Amniotic epithelial cell (primary cell): ENCODE data around the gene PTK6.
"Not testable (repeated sequence)": the region's sequence is repeated elsewhere in the genome, so short reads cannot be mapped to it uniquely, and the experiment has no call there.

ENCODE experiments used
- DNase-seq: peaks from one replicate; pipeline ENCODE4 v3.0.0-alpha.2; 2010; ENCODE audit warnings: low read depth

The PTK6 gene

DNA sequence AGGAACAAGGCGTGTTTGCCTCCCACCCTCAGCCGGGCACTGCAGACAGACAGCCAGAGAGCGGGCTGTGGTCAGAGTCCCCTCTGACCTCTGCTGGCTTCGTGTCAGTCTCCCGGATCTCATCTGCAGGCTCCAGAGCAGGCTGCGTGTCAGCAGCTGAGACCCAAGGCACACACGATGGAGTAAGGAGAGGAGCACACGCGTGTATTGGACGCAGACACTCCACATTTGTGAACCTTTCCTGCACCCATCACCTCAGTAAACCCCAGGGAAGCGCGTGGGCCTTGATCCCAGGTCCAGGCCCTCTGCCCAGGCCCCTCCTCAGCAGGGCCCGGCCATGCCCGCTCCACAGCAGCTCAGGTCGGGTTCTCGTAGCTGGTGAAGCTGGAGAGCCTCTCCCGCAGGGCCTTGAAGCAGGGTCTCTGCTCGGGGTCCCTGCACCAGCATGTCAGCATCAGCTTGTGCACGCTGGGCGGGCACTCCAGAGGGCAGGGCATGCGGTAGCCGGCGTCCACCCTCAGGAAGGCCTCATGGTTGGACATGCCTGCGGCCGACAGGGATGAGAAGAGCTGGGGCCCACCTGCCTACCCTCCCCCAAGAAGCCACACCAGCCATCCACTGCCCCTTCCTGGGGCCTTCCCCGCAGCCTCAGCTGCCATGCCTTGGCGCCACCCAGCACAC lies 7.9 kb downstream of the PTK6 start:
- no peak for DNase-seq

DNA sequence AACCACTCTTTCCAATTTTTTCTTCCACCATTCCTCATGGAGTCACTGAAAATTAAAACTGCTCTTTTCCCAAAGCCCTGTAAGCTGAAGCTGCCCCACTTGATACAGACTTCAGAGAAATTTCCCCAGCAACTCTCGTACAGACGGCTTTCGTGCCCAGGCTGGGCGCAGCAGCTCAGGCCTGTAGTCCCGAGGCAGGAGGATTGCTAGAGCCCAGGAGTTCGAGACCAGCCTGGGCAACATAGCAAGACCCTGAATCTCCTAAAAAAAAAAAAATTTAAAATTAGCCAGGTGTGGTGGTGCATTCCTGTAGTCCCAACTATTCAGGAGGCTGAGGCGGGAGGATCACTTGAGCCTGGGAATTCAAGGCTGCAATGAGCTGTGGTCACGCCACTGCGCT lies 10.0 kb downstream of the PTK6 start:
- DNase-seq = no peak

DNA sequence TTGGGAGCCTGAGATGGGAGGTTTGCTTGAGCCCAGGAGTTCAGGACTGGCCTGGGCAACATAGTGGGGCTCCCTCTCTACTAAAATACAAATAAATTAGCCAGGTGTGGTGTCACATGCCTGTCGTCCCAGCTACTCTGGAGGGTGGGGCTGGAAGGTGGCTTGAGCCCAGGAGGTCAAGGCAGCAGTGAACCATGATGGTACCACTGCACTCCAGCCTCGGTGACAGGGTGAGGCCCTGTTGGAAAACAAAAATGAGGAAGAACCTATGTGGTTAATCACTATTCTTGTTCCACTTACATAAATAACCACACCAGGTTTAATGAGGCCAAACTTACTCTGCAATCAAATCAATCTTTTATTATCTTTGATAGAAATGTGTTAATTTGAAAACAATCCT lies 11.2 kb downstream of the PTK6 start:
- no peak for DNase-seq

DNA sequence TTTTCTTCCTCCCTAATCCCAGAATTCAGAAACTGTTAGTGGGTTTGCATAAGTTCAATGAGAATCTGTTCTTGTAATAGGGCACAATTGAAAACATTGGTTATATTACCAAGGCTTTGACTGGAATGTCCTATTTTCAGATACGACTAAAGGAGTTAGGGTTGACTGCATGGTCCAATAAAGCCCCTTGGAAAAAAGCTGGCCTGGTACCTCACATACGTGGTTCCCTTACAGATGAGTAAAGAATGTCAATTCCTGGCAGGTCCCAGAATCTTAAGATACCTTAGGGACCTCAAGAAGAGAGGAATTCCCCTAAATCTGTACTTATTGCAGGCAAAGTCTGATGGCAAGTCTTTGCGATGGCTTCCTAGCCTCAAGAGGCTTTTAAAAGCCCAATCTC lies 12.0 kb downstream of the PTK6 start:
- DNase-seq = no peak

DNA sequence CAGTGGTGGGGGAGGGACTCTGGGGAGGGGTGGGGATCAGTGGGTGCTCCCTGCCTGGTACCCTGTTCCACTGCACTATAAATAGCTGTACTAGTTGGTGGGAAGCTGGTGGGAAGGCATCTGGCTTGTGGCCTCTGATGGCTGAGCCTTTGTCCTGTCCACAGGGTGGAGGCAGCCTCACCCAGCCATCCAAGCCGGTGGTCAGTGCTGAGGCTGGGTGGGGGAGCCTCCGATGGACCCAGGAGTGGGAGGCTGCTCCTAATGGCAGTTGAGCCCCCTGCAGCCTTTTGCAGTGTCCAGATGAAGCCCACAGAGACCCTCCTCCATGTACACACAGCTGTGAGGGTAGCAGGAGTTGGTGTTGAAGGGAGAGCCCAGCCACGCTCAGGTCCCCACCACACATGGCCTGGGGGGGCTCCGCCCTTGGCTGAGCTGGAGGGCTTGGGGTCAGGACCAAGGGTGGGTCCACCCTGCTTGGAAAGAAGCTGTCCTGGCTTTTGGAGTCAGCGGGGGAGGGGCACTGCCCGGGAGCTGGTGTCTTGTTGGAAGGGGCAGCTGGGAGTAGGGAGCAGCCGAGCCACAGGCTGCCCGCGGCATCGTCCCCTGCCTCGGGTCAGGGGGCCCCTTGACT lies 14.1 kb downstream of the PTK6 start:
- DNase-seq = no peak

DNA sequence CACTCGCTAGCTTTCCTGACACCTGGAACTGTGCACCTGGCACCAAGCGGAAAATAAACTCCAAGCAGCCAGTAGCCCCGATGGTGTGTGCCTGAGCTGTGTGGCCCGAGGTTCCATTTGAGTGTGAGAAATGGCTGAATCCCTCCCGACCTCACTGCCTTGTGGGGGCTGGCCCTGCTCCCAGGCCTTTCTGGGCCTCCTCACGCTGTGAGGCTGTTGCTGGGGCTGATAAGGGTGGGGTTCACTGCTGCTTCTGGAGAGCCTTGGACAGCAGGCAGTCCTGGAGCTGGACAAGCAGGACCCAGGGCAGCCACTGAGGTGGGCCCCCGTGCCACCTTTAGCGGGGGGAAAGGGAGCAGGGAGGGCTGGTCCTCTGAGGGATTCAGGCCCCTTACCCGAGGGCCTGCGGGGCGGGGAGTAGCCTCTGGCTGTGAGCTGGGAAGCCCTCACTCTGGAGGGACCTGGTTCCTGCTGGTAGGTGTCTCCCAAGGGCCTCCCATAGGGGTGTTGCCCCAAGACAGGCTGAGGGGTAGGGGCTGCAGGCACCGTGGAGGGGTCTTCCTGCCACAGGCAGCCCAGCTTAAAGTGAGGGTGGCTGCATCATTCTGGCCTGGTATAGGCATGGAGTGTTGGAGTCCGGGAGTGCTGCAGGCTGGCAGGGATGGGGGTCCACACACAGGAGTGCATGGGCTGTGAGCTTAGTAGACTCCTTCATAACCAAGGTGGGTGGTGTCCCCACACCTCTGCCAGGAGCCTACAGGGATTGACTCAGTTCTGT lies 14.9 kb downstream of the PTK6 start:
- DNase-seq = no peak

DNA sequence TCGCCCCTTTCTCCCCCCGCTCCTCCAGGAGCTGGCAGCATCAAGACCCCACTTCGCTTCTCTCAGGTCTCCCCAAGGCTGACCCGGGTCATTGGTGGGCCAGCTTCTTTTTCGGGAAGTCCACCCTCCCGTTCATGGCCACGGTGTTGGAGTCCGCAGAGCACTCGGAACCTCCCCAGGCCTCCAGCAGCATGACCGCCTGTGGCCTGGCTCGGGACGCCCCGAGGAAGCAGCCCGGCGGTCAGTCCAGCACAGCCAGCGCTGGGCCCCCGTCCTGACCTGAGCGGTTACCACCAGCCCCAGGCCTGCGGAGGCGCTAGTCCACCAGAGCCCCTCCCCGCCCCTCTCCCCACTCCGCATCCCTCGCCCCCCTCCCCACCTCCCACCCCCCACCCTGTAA lies 15.6 kb downstream of the PTK6 start:
- DNase-seq = no peak

DNA sequence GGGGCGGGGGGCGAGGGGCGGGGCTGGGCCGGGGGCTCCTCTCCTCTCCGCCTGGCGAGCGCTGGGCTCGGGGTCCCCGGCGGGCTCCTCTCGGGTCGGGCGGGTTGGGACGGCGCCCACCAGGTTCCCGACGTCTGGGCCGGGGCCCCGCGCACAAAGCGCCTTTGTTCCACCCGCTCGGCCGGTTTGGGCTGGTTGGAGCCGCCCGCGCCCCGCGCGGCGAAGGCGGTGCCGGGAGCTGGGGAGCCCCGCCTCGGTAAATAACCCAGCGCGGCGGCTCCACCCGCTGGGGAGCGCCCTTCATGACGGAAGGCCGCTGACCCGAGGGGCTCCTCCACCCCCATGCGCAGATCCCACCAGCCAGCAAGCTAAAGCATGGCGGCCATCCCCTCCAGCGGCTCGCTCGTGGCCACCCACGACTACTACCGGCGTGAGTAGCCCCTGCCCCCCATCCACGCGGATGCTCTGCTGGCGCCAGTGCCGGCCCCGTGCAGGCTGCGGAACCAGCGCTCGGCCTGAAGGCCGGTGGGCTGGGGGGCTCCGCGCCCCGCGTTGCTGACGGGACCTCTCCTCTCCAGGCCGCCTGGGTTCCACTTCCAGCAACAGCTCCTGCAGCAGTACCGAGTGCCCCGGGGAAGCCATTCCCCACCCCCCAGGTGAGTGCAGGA lies 16.1 kb downstream of the PTK6 start:
- DNase-seq = peak; percentile 38

DNA sequence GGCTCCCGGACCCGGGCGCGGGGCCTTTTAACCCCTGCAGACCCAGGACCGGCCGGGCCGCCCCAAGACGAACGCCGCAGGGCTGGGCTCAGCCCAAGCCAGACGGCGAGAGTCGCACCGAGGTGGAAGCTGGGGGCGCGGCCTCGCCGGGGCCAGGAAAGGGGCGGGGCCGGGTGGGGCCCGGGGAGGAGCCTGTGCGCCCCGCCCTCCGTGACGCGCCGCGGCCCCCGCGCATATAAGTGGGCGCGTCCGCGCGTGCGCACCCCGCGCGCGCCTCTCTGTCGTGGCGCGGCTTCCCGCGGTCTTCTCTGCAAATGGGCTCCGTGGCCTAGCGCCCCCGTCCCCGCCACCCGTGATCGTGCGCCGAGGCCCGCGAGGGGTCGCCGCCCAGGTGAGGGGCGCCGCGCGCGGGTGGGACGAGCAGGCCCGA lies 16.7 kb downstream of the PTK6 start, which contains the start of gene PPDPF:
TSS of gene PPDPF (plus strand) at position 262 of the 430 bp plus-strand sequence. CDS start 544 bp downstream, outside the sequence.
- peak; percentile 61 for DNase-seq

DNA sequence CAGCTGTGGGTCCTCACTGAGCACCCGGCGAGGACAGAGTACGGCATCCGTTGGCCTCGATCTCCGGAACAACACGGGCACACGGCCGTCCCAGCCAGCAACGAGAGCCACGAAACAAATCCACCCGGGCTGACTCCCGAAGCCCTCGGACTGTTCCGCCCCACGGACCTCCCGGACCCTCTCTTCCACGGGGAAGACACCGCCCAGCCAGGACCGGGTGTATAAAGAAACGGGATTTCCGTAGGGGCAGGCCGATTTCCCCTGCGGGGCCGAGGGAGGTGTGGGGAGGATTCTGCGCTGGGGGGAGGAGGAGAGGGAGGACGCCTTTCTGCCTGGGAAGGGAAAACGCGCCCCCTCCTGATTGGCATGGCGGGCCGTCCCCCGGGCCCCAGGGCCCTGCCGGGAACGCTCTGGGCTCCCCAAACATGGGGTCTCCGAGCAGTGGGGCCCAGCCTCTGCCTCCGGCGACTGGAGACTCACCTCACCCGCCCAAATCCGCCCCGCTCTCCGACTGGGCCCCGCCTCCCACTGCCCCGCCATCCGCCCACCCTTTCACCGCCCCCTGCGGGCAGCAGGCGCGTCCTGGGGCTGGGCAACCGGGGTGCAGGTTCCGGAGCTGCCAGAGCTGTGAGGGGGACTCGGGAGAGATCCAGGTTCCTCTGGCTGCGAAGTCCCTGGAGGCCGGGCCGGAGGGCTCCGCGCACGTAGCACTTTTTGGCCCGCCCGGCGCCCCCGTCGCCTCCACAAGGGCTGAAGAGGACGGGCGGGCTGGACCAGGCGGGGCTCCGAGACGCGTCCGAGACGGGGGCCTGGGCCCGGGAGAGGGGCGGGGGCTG lies 17.3 kb downstream of the PTK6 start:
- DNase-seq = no peak

DNA sequence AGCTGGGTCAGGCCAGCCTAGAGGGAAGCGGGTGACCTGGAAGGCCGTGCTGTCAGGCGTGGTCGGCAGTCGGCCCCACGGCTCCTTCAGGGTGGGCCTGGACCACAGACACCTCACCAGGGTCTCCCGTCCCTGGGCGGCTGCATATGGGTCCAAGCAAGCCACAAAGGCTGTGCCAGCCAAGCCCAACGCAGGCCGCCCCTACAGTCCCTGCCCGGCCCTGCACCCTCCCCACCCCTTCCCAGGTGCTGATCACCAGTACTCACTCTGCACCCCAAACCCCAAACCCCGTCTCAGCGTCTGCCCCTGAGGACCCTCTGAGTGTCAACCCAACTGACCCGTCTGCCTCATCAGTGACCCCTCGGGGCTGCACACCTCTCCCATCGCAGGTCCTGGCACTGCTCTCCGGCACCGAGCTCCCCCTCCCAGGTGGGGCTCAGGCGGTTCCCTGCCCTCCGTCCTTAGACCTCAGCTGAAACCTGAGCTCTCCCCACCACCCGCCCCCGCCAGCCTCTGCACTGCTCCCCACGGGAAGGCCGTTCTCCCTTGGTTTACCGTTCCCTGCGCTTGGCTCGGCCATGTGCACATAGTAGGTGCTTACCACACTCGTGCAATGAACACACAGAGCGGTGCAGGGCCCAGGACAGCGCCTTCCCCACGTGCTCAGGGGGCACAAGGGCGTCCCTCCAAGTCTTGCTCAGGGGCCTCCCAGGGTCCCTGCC lies 18.1 kb downstream of the PTK6 start:
- no peak for DNase-seq

DNA sequence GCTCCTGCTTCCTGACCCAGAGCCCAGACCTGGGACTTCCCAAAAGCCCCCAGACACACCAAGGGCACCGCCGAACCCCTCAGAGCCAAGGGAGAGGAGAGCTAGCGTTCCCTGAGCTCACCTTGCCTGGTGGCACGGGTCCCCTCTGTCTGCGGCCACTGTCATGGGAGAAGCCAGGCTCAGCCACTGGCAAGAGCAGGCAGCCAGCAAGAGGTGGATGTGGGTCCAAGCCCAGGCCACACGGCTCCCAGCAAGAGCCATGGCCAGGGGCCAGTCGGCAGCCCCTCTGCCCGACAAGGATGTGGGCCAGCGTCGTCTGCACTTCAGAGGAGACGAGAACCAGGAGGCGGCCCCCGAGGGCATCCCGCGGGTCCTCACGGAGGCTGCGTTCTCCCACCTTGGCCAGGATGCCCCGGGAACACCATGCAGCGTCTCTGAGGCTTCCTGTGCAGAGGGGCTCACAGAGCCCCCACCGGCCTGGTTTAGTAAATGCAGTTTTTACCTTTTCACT lies 18.8 kb downstream of the PTK6 start:
- no peak for DNase-seq

DNA sequence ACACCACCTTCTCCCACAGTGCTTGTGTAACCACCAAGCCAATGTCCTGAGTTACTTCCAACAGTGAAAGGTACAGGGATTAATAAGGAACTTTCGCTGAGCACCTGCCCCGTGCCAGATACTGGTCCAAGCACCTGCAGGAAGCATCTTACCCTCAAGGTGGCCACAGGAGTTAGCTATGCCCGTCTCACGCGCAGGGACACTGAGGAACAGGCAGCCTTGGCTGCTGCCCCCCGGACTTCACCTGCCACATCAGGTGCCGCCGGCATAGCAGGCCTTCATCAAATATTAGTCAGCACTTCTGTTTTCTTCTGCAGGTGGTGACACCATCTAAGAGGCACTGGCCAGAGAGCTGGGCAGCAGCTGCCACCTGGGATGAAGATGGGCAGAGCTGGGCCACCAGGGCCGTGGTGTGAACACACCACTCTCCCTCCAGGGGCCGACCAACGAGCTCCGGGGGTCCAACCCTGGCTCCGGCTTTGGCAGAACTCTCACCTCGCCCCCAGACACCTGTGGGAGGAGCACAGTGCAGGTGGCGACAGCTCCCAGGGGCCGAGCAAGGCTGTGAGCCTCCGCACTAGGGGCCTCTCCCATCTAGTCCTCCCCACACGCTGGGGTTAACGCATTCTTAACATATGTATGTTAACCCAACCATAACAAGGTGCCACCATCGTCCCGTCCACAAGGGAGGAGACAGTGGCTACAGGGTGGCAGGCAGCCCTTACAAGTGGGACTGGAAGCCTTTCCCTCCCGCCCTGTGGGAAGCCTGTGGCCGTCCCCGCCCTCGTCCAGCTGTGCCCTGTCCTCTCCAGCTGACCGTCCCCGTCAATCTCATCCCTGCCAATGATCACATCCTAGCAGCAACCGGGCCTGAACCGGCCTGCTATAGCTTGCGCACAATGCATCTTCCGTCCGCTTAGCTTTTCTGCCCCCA lies 19.5 kb downstream of the PTK6 start:
- DNase-seq = no peak

DNA sequence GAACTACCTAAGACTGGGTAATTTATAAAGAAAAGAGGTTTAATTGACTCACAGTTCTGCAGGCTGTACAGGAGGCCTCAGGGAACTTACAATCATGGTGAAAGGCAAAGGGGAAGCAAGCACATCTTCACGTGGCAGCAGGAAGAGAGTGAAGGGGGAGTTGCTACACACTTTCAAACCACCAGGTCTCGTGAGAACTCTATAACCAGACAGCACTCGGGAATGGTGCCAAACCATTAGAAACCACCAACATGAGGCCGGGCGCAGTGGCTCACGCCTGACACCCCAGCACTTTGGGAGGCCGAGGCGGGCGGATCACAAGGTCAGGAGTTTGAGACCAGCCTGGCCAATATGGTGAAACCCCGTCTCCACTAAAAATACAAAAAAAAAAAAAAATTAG lies 22.7 kb downstream of the PTK6 start:
- DNase-seq = not testable (repeated sequence)

DNA sequence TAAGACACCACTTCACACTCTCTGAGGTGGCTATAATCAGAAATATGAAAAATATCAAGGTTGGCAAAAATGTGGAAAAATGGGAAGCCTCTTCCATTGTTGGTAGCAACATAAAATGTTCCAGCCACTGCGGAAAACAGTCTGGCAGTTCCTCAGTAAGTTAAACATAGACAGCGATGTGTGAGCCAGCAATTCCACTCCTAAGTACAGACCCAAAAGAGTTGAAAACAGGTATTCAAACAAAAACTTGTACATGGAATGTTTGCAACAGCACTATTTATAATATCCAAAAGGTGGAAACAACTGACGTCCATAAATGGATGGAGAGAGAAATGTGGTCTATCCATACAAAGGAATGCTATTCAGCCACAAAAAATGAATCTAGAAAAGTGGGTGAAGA lies 24.0 kb downstream of the PTK6 start:
- no peak for DNase-seq

DNA sequence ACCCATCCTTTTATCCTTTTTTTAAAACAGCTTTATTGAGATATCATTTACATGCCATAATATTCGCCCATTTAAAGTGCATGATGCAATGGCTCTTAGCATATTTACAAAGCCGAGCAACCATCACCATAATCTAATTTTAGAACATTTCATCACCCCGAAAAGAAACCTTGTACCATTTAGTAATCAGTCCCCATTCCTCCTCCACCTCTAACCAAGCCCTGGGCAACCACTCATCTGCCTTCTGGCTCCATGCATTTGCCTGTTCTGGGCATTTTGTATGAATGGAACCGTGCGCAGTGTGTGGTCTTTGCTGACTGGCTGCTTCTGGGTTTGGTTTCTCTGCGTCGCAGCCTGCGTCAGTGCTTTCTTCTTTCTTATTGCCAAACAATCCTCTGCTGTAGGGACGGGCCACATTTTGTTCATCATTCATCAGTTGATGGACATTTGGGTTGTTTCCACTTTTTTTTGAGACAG lies 28.1 kb downstream of the PTK6 start:
- no peak for DNase-seq

DNA sequence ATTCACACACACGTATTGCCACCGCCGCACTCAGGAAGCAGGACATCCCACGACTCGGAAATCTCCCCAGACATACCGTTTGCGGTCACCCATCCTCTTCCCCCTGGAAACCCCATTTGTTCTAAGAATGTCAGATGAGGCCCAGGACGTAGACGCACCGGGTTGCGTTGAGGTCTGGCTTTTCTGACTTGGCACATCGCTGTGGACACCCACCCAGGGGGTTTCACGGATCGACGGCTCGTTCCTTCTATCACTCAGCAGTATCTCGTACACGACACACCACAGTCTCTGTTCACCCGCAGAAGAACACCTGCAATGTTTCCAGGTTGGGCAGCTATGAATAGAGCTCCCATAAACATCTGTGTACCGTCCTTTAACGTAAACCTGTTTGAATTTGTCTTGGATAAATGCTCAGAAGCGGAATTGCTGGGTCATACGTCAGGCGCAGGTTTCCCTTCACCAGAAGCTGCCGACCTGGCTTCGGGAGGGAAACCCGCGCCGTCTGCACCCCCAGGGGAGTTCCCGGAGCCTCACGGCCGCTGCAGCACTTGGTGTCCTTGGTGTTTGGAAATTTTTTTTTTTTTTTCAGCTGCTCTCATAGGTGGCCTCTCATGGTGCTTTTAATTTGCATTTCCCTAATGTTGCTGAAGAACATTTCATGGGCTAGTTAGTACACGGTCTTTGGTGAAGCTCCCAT lies 29.0 kb downstream of the PTK6 start:
- DNase-seq = no peak

DNA sequence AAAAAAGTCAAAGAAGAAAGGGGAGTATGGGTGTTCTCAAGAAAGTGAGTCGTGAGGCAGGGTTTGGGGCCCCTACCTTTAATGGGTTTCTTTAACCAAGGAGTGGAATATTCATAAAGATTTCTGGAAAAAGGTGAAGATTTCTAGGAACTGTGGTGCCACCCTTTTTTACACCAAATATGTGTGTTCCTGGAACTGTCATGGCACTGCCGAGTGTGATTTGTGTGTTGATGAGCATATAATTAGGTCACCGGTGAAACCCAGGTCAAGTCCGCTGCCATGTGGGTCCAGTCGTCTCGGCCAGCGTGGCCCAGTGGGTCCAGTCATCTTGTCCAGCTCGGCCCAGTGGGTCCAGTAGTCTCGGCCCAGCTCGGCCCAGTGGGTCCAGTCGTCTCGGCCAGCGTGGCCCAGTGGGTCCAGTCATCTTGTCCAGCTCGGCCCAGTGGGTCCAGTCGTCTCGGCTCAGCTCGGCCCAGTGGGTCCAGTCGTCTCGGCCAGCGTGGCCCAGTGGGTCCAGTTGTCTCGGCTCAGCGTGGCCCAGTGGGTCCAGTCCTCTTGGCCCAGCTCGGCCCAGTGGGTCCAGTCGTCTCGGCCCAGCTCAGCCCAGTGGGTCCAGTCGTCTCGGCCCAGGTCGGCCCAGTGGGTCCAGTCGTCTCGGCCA lies 30.0 kb downstream of the PTK6 start:
- no peak for DNase-seq
